Neural cell (in vitro differentiated cells): ENCODE results near the gene KATNA1. TPM values are rescaled to one million over a fixed set of nuclear protein-coding genes. Genes with fewer than 3 reads are reported as not detected.
"Not testable (repeated sequence)": the region's sequence is repeated elsewhere in the genome, so short reads cannot be mapped to it uniquely, and the experiment has no call there.

Source experiments
- H2AFZ ChIP-seq: fragments of 200-600, 300-800 bp; sonication (generic), shearing (Covaris generic); 2 replicates; pipeline ENCODE4 v1.6.0; 2014; ENCODE audit warnings: low read depth, mild to moderate bottlenecking, antibody characterized with exemption, low read length, moderate library complexity
- H3F3A ChIP-seq: fragments of 200-600 bp; shearing (Covaris generic); 2 replicates; pipeline ENCODE4 v1.6.1; 2016; ENCODE audit warnings: mild to moderate bottlenecking, moderate library complexity, mixed read lengths, antibody characterized with exemption, low read length; ENCODE audit not compliant: insufficient read depth, poor library complexity, severe bottlenecking
- H3K27ac ChIP-seq: fragments of 200-600, 300-800 bp; sonication (generic), shearing (Covaris generic); 2 replicates; pipeline ENCODE4 v1.5.1; 2014; ENCODE audit warnings: mild to moderate bottlenecking, low read length, moderate library complexity
- H3K27me3 ChIP-seq: fragments of 300-800, 200-600 bp; sonication (generic), shearing (Covaris generic); 2 replicates; pipeline ENCODE4 v1.6.0; 2014; ENCODE audit warnings: mild to moderate bottlenecking, low read depth, low read length, moderate library complexity; ENCODE audit not compliant: insufficient read depth
- H3K36me3 ChIP-seq: fragments of 300-800, 200-600 bp; sonication (generic), shearing (Covaris generic); 2 replicates; pipeline ENCODE4 v1.5.1; 2014; ENCODE audit warnings: mild to moderate bottlenecking, antibody characterized with exemption, low read length, moderate library complexity; ENCODE audit not compliant: insufficient read depth
- H3K4me2 ChIP-seq: fragments of 300-800, 200-600 bp; sonication (generic), shearing (Covaris generic); 2 replicates; pipeline ENCODE4 v1.6.0; 2014; ENCODE audit warnings: mild to moderate bottlenecking, low read length
- H3K4me3 ChIP-seq: fragments of 300-800, 200-600 bp; sonication (generic), shearing (Covaris generic); 2 replicates; pipeline ENCODE4 v1.5.1; 2014; ENCODE audit warnings: mild to moderate bottlenecking, low read length, moderate library complexity
- H3K79me2 ChIP-seq: fragments of 200-600 bp; shearing (Covaris generic); replicated peaks from 2 replicates; pipeline ENCODE4 v1.6.0; 2014; ENCODE audit warnings: mild to moderate bottlenecking, low read length, moderate library complexity; ENCODE audit not compliant: insufficient read depth
- H3K9ac ChIP-seq: fragments of 300-800, 200-600 bp; sonication (generic), shearing (Covaris generic); 2 replicates; pipeline ENCODE4 v1.6.1; 2016; ENCODE audit warnings: mild to moderate bottlenecking, low read length, mixed read lengths
- H3K9me2 ChIP-seq: fragments of 200-600 bp; shearing (Covaris generic); 2 replicates; pipeline ENCODE4 v1.6.1; 2016; ENCODE audit warnings: mild to moderate bottlenecking, low read length, mixed read lengths; ENCODE audit not compliant: insufficient read depth
- H3K9me3 ChIP-seq: fragments of 200-600, 300-800 bp; sonication (generic), shearing (Covaris generic); 2 replicates; pipeline ENCODE4 v1.6.1; 2016; ENCODE audit warnings: mild to moderate bottlenecking, mixed run types, low read length, moderate library complexity, mixed read lengths
- H4K20me1 ChIP-seq: fragments of 200-600 bp; shearing (Covaris generic); 2 replicates; pipeline ENCODE4 v1.6.1; 2016; ENCODE audit warnings: mild to moderate bottlenecking, mixed run types; ENCODE audit not compliant: insufficient read depth
- CTCF ChIP-seq: fragments of 450-650 bp; IDR thresholded peaks from 2 replicates; pipeline ENCODE4 v1.5.1; 2014; ENCODE audit warnings: antibody characterized with exemption, mild to moderate bottlenecking, moderate library complexity; ENCODE audit not compliant: poor library complexity, severe bottlenecking
- EP300 ChIP-seq: fragments of 450-650 bp; conservative IDR thresholded peaks from 2 replicates; pipeline ENCODE4 v1.6.1; 2014; ENCODE audit warnings: antibody characterized with exemption, mild to moderate bottlenecking, moderate library complexity; ENCODE audit not compliant: poor library complexity, severe bottlenecking
- EZH2 ChIP-seq: fragments of 200-600, 300-800 bp; shearing (Covaris generic), sonication (generic); IDR thresholded peaks from 2 replicates; pipeline ENCODE4 v1.6.1; 2014; ENCODE audit warnings: antibody characterized with exemption, low read length, borderline replicate concordance, mild to moderate bottlenecking; ENCODE audit not compliant: insufficient read depth, poor library complexity, severe bottlenecking
- MXI1 ChIP-seq: fragments of 450-650 bp; conservative IDR thresholded peaks from 2 replicates; pipeline ENCODE4 v1.6.1; 2014; ENCODE audit warnings: antibody characterized with exemption, mild to moderate bottlenecking; ENCODE audit not compliant: poor library complexity, severe bottlenecking
- POLR2AphosphoS5 ChIP-seq: IDR thresholded peaks from 2 replicates; pipeline ENCODE4 v1.6.1; 2012
- RAD21 ChIP-seq: fragments of 450-650 bp; conservative IDR thresholded peaks from 2 replicates; pipeline ENCODE4 v1.6.1; 2014; ENCODE audit warnings: antibody characterized with exemption, mild to moderate bottlenecking, moderate library complexity
- SMC3 ChIP-seq: fragments of 450-650 bp; conservative IDR thresholded peaks from 2 replicates; pipeline ENCODE4 v1.6.1; 2014; ENCODE audit warnings: antibody characterized with exemption, mild to moderate bottlenecking, moderate library complexity; ENCODE audit not compliant: poor library complexity
- TAF1 ChIP-seq: IDR thresholded peaks from 2 replicates; pipeline ENCODE4 v1.6.1; 2012; ENCODE audit warnings: low read depth
- polyA plus RNA-seq: library from polyadenylated mRNA; depleted of rRNA; stranded (reverse); fragments of >200 nt; gene quantifications from 2 replicates; pipeline ENCODE4 v1.2.3, GENCODE V29; 2014
- TF ChIP-seq, protein P1 (sequence below): IDR thresholded peaks from 2 replicates; pipeline ENCODE4 v1.6.1; 2012; ENCODE audit warnings: borderline replicate concordance

The KATNA1 gene
- polyA plus RNA-seq, 1 donor from 2014 or later, result 23.1 TPM

DNA sequence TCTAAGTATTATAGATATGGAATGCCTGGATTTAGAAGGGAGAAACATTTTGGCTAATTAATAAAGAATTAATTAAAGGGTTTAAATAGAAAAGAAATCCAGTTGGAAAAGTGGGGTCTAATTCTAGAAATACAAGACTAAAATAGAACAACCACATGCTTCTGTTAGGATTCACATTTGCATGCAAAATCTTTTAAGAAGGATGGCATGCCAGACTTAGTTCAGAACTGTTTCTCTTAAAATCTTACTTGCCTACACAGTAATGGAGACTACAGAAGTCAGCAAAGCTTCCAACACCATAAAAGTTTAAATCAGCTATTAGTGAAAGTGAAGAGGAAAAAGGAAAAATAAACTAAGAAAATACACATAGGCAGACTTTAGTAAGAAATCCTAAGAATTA is 32.7 kb upstream of the KATNA1 start:
- Histone ChIP-seq H3K9ac (no peak overlapping the region), H3K9me2 (no peaks in the 10 kb centered on the region), H3K9me3 (no peaks in the 10 kb centered on the region), H3K27ac (no peak overlapping the region), H3K79me2 (peaks cover 12% of the 10 kb centered on the region), H4K20me1 (no peaks in the 10 kb centered on the region), H3F3A (no peaks in the 10 kb centered on the region), H2AFZ (no peak overlapping the region), H3K4me2 (no peak overlapping the region), H3K4me3 (no peak overlapping the region), H3K36me3 (peaks cover 25% of the 10 kb centered on the region), H3K27me3 (no peaks in the 10 kb centered on the region)
- TF ChIP-seq EZH2, result no peak
- TF ChIP-seq POLR2AphosphoS5, result no peak
- TF ChIP-seq, protein P1, sequence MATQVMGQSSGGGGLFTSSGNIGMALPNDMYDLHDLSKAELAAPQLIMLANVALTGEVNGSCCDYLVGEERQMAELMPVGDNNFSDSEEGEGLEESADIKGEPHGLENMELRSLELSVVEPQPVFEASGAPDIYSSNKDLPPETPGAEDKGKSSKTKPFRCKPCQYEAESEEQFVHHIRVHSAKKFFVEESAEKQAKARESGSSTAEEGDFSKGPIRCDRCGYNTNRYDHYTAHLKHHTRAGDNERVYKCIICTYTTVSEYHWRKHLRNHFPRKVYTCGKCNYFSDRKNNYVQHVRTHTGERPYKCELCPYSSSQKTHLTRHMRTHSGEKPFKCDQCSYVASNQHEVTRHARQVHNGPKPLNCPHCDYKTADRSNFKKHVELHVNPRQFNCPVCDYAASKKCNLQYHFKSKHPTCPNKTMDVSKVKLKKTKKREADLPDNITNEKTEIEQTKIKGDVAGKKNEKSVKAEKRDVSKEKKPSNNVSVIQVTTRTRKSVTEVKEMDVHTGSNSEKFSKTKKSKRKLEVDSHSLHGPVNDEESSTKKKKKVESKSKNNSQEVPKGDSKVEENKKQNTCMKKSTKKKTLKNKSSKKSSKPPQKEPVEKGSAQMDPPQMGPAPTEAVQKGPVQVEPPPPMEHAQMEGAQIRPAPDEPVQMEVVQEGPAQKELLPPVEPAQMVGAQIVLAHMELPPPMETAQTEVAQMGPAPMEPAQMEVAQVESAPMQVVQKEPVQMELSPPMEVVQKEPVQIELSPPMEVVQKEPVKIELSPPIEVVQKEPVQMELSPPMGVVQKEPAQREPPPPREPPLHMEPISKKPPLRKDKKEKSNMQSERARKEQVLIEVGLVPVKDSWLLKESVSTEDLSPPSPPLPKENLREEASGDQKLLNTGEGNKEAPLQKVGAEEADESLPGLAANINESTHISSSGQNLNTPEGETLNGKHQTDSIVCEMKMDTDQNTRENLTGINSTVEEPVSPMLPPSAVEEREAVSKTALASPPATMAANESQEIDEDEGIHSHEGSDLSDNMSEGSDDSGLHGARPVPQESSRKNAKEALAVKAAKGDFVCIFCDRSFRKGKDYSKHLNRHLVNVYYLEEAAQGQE, result no peak
- no peak for TF ChIP-seq MXI1
- no peak for TF ChIP-seq SMC3
- no peak for TF ChIP-seq RAD21
- no peak for TF ChIP-seq EP300
- no peak for TF ChIP-seq CTCF

DNA sequence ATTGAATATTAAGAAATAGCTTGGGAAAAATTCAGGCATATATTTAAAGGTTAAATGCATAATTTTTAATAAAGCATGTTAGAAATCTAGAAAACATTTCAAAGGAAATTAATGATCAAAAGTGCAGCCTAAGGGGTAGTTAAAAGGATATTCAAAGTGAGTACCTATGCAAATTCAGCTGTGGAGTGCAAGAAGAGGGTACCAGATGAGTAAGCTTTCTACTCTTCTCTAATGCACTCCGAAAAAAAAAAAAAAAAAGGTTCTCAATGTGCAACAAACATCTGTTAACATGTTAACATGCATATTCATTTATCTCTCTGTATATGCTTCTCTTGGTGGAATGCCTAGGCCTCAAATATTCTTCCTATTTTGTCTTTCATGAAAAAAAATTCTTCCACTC is 32.0 kb upstream of the KATNA1 start:
- no peak overlapping the region for H2AFZ ChIP-seq
- H3K27ac ChIP-seq, result no peak overlapping the region
- peaks cover 12% of the 10 kb centered on the region for H3K79me2 ChIP-seq
- no peaks in the 10 kb centered on the region for H3F3A ChIP-seq
- no peaks in the 10 kb centered on the region for H3K9me2 ChIP-seq
- H3K9ac ChIP-seq, result no peak overlapping the region
- no peaks in the 10 kb centered on the region for H3K9me3 ChIP-seq
- H3K4me2 ChIP-seq, result no peak overlapping the region
- no peaks in the 10 kb centered on the region for H4K20me1 ChIP-seq
- no peak overlapping the region for H3K4me3 ChIP-seq
- peaks cover 25% of the 10 kb centered on the region for H3K36me3 ChIP-seq
- TF ChIP-seq POLR2AphosphoS5 (no peak), TAF1 (no peak), EP300 (no peak), SMC3 (no peak), EZH2 (no peak), RAD21 (no peak), MXI1 (no peak), CTCF (no peak)
- TF ChIP-seq, protein P1, result no peak
- H3K27me3 ChIP-seq, result no peaks in the 10 kb centered on the region

DNA sequence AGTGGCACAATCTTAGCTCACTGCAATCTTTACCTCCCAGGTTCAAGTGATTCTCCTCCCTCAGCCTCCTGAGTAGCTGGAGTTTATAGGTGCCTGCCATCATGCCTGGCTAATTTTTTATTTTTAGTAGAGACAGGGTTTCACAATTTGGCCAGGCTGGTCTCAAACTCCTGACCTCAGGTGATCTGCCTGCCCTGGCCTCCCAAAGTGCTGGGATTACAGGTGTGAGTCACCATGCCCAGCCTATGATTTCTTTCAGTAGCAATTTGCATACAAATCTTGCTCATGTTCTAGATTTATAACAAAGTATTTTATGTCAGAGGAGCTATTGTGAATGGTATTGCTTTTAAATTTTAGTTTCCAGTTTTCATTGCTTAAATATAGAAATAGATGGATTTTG is 23.8 kb upstream of the KATNA1 start:
- H3K27me3 ChIP-seq, H3K4me3 ChIP-seq, H4K20me1 ChIP-seq, H3K79me2 ChIP-seq, H3K27ac ChIP-seq, H3K9ac ChIP-seq, H3F3A ChIP-seq, H3K9me2 ChIP-seq, H3K36me3 ChIP-seq, H3K9me3 ChIP-seq, H2AFZ ChIP-seq, H3K4me2 ChIP-seq: not testable (repeated sequence)
